AG04450 (cell line): ENCODE data around the gene PLXDC2. TPM values are rescaled to one million over a fixed set of nuclear protein-coding genes. Genes with fewer than 3 reads are reported as not detected.

Experiments used
- CTCF ChIA-PET: fragments of 300-600, 350-600 bp; formaldehyde crosslinking; extraction: SDS; loops from one replicate; lab custom pipeline; 2022; ENCODE audit warnings: antibody characterized with exemption, inconsistent platforms; lab: Charles Lee
- POLR2A ChIA-PET: fragments of 350-600 bp; formaldehyde crosslinking; extraction: SDS; loops from one replicate; lab custom pipeline; 2021; ENCODE audit warnings: antibody characterized with exemption, inconsistent platforms; lab: Yijun Ruan, JAX
- DNase-seq: peaks from one replicate; pipeline ENCODE4 v3.0.0-alpha.2; 2011; ENCODE audit warnings: low read depth, low spot score
- H3K27ac ChIP-seq: one replicate; pipeline ENCODE4 v1.5.1; 2012; ENCODE audit warnings: low read depth, low read length, control low read depth
- H3K27me3 ChIP-seq: one replicate; pipeline ENCODE4 v1.6.0; 2012; ENCODE audit warnings: low read length; ENCODE audit not compliant: control insufficient read depth, insufficient read depth
- H3K4me3 ChIP-seq: 2 replicates; pipeline ENCODE4 v1.5.1; 2011; ENCODE audit warnings: mild to moderate bottlenecking, low read depth, low read length, control low read depth
- H3K9me3 ChIP-seq: 2 replicates; pipeline ENCODE4 v1.5.1; 2012; ENCODE audit warnings: low read length; ENCODE audit not compliant: control insufficient read depth, insufficient read depth
- polyA plus RNA-seq: library from polyadenylated mRNA; depleted of rRNA; stranded (reverse); fragments of >200 nt; gene quantifications from 2 replicates; pipeline ENCODE4 v1.2.3, GENCODE V29; 2011
- TF ChIP-seq, protein P1 (sequence below): IDR thresholded peaks from 2 replicates; pipeline ENCODE4 v1.5.1; 2011; ENCODE audit warnings: low read depth, low read length, control low read depth, inconsistent platforms

The PLXDC2 gene
- polyA plus RNA-seq, 1 experiment, result 10.4 TPM

DNA sequence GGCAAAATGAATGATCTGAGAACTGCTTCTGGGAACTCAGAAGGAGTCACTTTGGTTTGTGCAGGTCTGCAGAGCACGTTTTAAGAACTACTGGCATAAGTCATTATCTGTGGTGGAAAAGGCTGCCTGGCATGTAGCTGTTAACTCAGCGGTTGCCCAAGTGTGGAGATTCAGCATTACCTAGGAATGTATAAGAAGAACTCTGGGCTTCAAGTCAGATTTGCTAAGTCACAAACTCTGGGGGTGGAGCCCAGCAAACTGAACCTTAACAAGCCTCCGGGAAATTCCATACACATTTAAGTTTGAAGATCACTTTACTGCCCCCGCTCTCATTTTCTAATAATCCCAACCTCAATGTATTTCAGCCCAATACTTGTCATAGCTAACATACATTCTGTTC lies 31.1 kb downstream of the PLXDC2 start:
- ChIA-PET POLR2A (no interaction called here), CTCF (no interaction called here)
- Histone ChIP-seq H3K9me3 (no peaks in the 10 kb centered on the region), H3K27me3 (no peaks in the 10 kb centered on the region), H3K4me3 (no peak overlapping the region), H3K27ac (no peak overlapping the region)
- peak; percentile 10 for DNase-seq
- TF ChIP-seq, protein P1, sequence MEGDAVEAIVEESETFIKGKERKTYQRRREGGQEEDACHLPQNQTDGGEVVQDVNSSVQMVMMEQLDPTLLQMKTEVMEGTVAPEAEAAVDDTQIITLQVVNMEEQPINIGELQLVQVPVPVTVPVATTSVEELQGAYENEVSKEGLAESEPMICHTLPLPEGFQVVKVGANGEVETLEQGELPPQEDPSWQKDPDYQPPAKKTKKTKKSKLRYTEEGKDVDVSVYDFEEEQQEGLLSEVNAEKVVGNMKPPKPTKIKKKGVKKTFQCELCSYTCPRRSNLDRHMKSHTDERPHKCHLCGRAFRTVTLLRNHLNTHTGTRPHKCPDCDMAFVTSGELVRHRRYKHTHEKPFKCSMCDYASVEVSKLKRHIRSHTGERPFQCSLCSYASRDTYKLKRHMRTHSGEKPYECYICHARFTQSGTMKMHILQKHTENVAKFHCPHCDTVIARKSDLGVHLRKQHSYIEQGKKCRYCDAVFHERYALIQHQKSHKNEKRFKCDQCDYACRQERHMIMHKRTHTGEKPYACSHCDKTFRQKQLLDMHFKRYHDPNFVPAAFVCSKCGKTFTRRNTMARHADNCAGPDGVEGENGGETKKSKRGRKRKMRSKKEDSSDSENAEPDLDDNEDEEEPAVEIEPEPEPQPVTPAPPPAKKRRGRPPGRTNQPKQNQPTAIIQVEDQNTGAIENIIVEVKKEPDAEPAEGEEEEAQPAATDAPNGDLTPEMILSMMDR, result no peak

DNA sequence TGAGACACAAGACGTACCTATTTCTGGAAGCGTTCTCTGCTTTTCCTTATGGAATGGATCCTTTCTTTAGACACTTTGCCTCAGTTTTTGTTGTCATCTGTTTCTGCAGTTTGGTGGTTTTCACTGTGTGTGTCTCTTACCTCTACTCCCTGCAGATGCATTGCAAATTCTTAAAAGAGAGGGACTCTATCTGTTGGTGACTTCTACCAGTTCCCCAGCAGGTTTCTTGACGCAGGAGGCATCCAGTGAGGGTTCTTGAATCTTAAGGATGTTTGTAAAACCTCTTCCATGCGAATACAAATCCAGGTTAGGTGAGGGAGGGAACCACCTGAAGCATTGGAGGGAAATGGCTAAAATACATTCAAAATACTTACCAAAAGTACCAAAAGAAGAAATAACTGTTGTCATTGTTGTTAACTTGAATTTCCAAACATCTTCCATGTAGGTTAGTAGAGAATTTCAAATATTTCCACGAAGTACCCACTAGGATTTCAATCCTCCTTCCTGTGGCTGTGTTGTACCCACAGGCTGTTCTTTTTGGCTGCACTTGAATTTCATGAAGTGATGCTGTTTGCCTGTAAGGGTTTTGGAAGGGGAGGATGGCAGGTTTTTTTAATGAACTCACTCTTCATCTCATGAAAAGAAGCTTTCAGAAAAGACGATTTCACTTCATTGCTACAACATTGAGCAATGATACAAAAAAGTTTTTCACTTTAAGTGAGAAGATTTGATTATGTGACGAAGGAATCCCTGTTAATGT lies 32.2 kb downstream of the PLXDC2 start:
- Histone ChIP-seq H3K27me3 (no peaks in the 10 kb centered on the region), H3K4me3 (no peak overlapping the region), H3K27ac (no peak overlapping the region), H3K9me3 (no peaks in the 10 kb centered on the region)
- CTCF ChIA-PET, result no interaction called here
- no peak for DNase-seq
- TF ChIP-seq, protein P1, result no peak
- POLR2A ChIA-PET, result no interaction called here

DNA sequence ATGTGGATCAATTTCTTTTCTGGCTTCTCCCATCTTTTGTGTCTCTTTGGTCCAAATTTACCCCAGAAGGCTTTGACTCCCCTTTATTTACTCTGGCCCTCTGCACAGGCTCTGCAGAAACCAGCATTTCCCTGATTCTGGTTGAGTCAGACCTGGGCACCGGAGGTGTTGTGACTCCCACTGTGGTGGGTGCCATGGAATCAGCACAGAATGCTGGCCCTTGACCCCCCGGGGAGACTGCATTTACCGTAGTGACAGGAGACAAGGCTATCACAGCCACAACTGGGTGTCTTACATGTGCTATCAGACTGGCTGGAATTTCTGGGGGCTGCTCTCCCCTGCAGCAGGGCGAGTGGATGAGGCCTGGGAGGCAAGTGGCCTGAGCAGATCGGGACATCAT lies 37.6 kb downstream of the PLXDC2 start:
- CTCF ChIA-PET, result no interaction called here

DNA sequence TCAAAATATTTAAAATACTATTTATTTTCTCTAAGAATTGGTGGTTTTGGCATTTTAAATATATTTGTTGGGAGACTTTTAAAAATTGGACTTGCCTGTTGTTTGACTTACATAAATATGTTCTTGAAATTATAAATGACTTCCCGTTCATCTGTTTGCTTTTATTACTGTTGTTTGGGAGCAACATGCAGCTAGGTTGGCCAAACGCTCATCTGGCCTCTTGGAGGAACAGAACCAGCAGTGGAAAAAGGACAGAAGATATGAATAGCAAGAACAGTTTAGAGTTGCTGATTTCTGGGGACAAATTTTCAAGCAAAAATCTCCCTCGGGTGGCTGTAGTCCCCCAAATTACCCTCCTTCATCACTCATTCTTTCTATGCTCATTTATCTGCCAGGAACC lies 41.6 kb downstream of the PLXDC2 start:
- Histone ChIP-seq H3K27me3 (no peaks in the 10 kb centered on the region), H3K4me3 (no peak overlapping the region), H3K27ac (no peak overlapping the region), H3K9me3 (no peaks in the 10 kb centered on the region)
- no peak for DNase-seq
- TF ChIP-seq, protein P1, result no peak
- POLR2A ChIA-PET, result no interaction called here
- CTCF ChIA-PET, result no interaction called here

More for the DNA sequence above, 37.6 kb downstream of the PLXDC2 start:
- DNase-seq, result no peak
- Histone ChIP-seq H3K4me3 (no peak overlapping the region), H3K27me3 (no peaks in the 10 kb centered on the region), H3K9me3 (no peaks in the 10 kb centered on the region), H3K27ac (no peak overlapping the region)
- POLR2A ChIA-PET, result interaction anchor here (0.6 kb wide), 1 partner anchor 423 kb away, joined by 6 read pairs; no protein-coding TSS in a partner anchor
- TF ChIP-seq, protein P1, result no peak

DNA sequence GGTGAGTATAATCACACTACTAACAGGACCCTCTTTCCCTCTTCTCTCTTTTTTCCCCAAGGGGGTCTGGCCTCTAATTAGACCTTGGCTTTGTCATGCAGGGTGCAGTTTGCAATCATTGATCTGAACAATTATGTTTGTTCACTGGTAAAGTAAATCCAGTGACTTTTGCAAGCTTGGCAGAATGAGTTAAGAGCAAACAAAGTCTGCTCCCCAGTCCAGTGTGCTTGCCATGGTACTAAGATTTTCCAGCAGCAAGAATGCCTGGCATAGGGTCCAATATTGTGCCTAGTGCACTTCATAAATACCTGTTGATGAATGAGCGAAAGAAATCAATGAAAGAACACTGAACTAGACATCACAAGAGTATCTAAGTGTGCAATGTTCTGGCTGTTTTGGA lies 43.9 kb downstream of the PLXDC2 start:
- Histone ChIP-seq H3K4me3 (no peak overlapping the region), H3K27ac (no peak overlapping the region), H3K9me3 (no peaks in the 10 kb centered on the region), H3K27me3 (no peaks in the 10 kb centered on the region)
- ChIA-PET POLR2A (no interaction called here), CTCF (no interaction called here)
- TF ChIP-seq, protein P1, result no peak
- DNase-seq, result no peak
